Esophagus muscularis mucosa (tissue), 4 donors: ENCODE results near the gene KIF17.

Source experiments
- EP300 ChIP-seq: sonication (generic); formaldehyde crosslinking; IDR thresholded peaks from one replicate; pipeline ENCODE4 v1.6.1; 2017; ENCODE audit warnings: antibody characterized with exemption
- POLR2A ChIP-seq: fragments of 450-650 bp; IDR thresholded peaks from one replicate; pipeline ENCODE4 v1.6.1; 2017; ENCODE audit warnings: antibody characterized with exemption, moderate library complexity, mild to moderate bottlenecking, low read depth
- TF ChIP-seq, protein P1 (sequence below), 3 experiments: fragments of 200-600 bp in 2 of 3; fragments of 450-650 bp in 1 of 3; sonication (generic) in 2 of 3; IDR thresholded peaks; one replicate each; pipeline ENCODE4 v1.5.1; 2017 to 2019; ENCODE audit warnings: antibody characterized with exemption in 3 of 3, mild to moderate bottlenecking in 2 of 3, moderate library complexity in 1 of 3

DNA sequence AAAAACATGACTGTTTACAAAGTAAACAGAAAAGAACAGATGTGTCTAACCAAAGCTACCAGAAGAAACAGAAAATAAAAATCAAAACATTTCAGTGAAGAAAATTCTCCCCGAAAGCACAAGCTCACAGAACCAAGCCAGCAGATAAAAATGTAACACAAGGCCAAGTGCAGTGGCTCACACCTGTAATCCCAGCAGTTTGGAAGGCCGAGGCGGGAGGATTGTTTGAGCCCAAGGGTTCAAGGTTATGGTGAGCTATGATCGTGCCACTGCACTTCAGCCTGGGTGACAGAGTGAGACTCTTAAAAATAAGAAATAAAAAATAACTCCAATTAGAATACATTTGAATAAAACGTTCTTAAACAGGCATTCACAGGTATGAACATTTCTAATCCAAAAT, 37.5 kb downstream of the KIF17 start:
- TF ChIP-seq, protein P1, sequence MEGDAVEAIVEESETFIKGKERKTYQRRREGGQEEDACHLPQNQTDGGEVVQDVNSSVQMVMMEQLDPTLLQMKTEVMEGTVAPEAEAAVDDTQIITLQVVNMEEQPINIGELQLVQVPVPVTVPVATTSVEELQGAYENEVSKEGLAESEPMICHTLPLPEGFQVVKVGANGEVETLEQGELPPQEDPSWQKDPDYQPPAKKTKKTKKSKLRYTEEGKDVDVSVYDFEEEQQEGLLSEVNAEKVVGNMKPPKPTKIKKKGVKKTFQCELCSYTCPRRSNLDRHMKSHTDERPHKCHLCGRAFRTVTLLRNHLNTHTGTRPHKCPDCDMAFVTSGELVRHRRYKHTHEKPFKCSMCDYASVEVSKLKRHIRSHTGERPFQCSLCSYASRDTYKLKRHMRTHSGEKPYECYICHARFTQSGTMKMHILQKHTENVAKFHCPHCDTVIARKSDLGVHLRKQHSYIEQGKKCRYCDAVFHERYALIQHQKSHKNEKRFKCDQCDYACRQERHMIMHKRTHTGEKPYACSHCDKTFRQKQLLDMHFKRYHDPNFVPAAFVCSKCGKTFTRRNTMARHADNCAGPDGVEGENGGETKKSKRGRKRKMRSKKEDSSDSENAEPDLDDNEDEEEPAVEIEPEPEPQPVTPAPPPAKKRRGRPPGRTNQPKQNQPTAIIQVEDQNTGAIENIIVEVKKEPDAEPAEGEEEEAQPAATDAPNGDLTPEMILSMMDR (IDR thresholded peaks at IDR 0.05), result no peak
- TF ChIP-seq POLR2A (no peak), EP300 (no peak)
